Immature natural killer cell (primary cell): ENCODE data around the gene ELOVL3. TPM values are rescaled to one million over a fixed set of nuclear protein-coding genes. Genes with fewer than 3 reads are reported as not detected.
"Not testable (repeated sequence)": the region's sequence is repeated elsewhere in the genome, so short reads cannot be mapped to it uniquely, and the experiment has no call there.

Experiments used
- DNase-seq, 3 donors: peaks; one replicate each; pipeline ENCODE4 v3.0.0; 2022; ENCODE audit warnings: mixed read lengths in 1 of 3
- H3K27ac Mint-ChIP-seq, 6 donors: one replicate each; pipeline ENCODE4 v1.8.0; 2020; ENCODE audit warnings: mixed read lengths in 6 of 6, mild to moderate bottlenecking in 5 of 6, inconsistent platforms in 4 of 6, moderate library complexity in 3 of 6
- H3K27me3 Mint-ChIP-seq, 3 donors: one replicate each; pipeline ENCODE4 v1.8.0; 2020 to 2021; ENCODE audit warnings: low read depth in 3 of 3, mild to moderate bottlenecking in 3 of 3, mixed read lengths in 3 of 3, moderate library complexity in 3 of 3, inconsistent platforms in 1 of 3
- H3K36me3 Mint-ChIP-seq, 3 donors: one replicate each; pipeline ENCODE4 v1.8.0; 2020; ENCODE audit warnings: mixed read lengths in 3 of 3, inconsistent platforms in 2 of 3, mild to moderate bottlenecking in 2 of 3
- H3K4me1 Mint-ChIP-seq, 2 donors: one replicate each; pipeline ENCODE4 v1.8.0; 2020; ENCODE audit warnings: inconsistent platforms in 2 of 2, mild to moderate bottlenecking in 2 of 2, mixed read lengths in 2 of 2, moderate library complexity in 1 of 2
- H3K4me3 Mint-ChIP-seq, 5 donors: one replicate each; pipeline ENCODE4 v1.8.0; 2020; ENCODE audit warnings: mild to moderate bottlenecking in 5 of 5, mixed read lengths in 5 of 5, inconsistent platforms in 3 of 5, moderate library complexity in 3 of 5
- H3K9me3 Mint-ChIP-seq, 6 donors: one replicate each; pipeline ENCODE4 v1.8.0; 2020; ENCODE audit warnings: mild to moderate bottlenecking in 6 of 6, mixed read lengths in 6 of 6, inconsistent platforms in 4 of 6, moderate library complexity in 3 of 6
- polyA plus RNA-seq, 3 donors: library from polyadenylated mRNA; unstranded; fragments of 300-500 nt; fragmentation: Illumina TruSeq; gene quantifications; one replicate each; pipeline ENCODE4 v1.2.3, GENCODE V29; 2021

Gene ELOVL3
- polyA plus RNA-seq, 3 donors from 2014 or later = not detected

DNA sequence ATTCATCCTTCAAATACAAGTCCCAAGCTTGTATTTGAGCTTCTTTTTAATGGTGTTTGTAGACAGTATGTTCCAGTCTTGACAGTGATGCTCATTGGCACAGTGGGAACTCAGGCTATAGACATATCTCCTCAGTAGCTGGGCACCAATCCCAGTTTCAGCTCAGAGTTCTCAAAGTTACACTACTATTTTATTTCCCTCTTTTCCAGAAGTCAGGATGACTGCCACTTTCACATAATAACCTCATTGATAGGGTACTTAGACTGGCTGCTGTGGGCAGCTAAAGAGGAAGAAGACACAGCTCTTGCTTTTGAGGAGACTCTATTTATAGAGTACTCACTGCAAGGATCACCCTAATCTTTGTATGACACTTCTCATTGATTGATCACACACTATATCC, 21.6 kb downstream of the ELOVL3 start:
- peaks cover 3 to 10% (median 5%) of the 10 kb centered on the region in 3 donors for H3K27me3 Mint-ChIP-seq
- no peaks in the 10 kb centered on the region for H3K36me3 Mint-ChIP-seq
- DNase-seq = no peak
- H3K4me1 Mint-ChIP-seq = peaks cover 46 to 57% of the 10 kb centered on the region in 2 donors
- H3K9me3 Mint-ChIP-seq = no peaks in the 10 kb centered on the region
- peak overlapping the region in 5 of 6 donors; percentile 2 to 95 (median 57) for H3K27ac Mint-ChIP-seq
- peak overlapping the region in 4 of 5 donors; percentile 61 to 99 (median 97) for H3K4me3 Mint-ChIP-seq

DNA sequence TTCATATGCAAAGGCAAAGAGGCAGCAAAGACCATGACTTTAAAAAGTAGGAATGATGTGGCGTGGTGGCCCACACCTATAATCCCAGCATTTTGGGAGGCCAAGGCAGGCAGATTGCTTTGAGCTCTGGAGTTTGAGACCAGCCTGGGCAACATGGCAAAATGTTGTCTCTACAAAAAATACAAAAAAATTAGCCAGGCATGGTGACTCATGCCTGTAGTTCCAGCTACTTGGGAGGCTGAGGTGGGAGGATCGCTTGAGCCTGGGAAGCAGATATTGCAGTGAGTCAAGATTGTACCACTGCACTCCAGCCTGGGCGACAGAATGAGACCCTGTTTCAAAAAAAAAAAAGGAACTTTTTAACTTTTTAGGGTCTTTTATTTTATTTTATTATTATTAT, 26.4 kb downstream of the ELOVL3 start:
- H3K27me3 Mint-ChIP-seq = not testable (repeated sequence)

DNA sequence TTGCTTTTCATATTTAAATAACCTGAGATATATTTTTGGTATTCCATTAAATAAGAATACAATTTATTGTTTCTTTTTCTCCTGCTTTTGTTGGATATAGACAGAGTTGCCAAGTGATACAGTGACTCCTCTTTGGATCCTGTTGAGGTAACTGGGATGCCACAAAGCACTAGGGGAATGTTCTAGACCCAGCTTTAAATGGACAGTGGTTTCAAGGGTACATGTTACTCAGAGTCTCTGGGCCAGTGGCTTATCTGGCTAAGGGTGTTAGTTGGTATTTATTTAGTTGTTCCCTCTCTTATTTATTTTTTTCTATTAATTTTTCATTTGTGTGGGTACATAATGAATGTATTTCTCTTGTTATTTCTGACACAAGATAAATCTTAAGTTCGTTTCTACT, 28.3 kb downstream of the ELOVL3 start:
- Mint-ChIP-seq H3K27me3 (no peaks in the 10 kb centered on the region), H3K27ac (no peak overlapping the region), H3K9me3 (no peaks in the 10 kb centered on the region), H3K36me3 (peaks cover 0 to 2% (median 0%) of the 10 kb centered on the region in 3 donors), H3K4me3 (no peak overlapping the region), H3K4me1 (peaks cover 10 to 39% of the 10 kb centered on the region in 2 donors)
- DNase-seq = no peak

More for the DNA sequence above, 26.4 kb downstream of the ELOVL3 start:
- not testable (repeated sequence) for H3K27ac Mint-ChIP-seq, DNase-seq, H3K36me3 Mint-ChIP-seq, H3K4me3 Mint-ChIP-seq, H3K9me3 Mint-ChIP-seq
- H3K4me1 Mint-ChIP-seq = peaks cover 20 to 51% of the 10 kb centered on the region in 2 donors

DNA sequence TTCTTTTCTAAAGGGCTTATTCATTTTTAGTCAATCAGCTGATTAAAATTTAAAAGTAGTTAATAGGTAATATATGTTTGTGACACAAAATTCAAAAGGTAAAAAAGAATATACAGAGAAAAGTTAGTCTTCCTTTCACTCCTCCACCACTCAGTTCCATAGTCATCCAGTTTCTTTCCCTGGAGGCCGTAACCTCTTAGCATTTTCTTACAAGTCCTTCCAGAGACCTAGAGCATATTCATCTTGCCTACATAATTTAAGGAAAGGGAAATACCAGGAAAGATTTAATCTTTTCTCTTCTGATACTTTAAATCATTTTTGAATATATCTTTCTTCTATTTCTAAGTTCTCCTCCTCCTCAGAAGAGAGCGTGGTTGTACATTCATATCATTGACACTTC, 29.3 kb downstream of the ELOVL3 start:
- H3K27ac Mint-ChIP-seq = no peak overlapping the region
- no peaks in the 10 kb centered on the region for H3K9me3 Mint-ChIP-seq
- H3K4me3 Mint-ChIP-seq = no peak overlapping the region
- H3K36me3 Mint-ChIP-seq = peaks cover 0 to 8% (median 3%) of the 10 kb centered on the region in 3 donors
- no peaks in the 10 kb centered on the region for H3K27me3 Mint-ChIP-seq
- no peak for DNase-seq
- H3K4me1 Mint-ChIP-seq = peaks cover 10 to 46% of the 10 kb centered on the region in 2 donors

DNA sequence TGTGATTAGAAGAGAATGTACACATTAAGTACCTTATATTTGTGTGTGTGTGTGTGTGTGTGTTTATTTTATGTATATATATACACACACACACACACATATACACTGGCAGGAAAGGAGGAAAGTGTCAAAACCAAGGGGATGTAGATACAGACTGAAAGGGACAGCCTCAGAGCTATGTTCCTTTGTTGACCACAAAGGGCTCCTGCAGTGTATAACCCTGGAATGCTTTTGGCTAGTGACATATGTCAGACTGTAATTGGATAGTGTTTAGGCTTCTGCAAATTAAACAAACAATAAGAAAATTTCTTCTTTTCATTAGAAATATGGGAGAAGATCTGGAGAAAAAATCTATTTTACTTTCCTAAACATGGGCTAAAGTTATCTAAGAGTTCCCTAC, 35.1 kb downstream of the ELOVL3 start:
- no peak overlapping the region for H3K4me3 Mint-ChIP-seq
- peaks cover 0 to 2% (median 0%) of the 10 kb centered on the region in 3 donors for H3K27me3 Mint-ChIP-seq
- H3K4me1 Mint-ChIP-seq = peaks cover 23 to 64% of the 10 kb centered on the region in 2 donors
- H3K27ac Mint-ChIP-seq = no peak overlapping the region
- no peak for DNase-seq
- peaks cover 7 to 28% (median 16%) of the 10 kb centered on the region in 3 donors for H3K36me3 Mint-ChIP-seq
- no peaks in the 10 kb centered on the region for H3K9me3 Mint-ChIP-seq

DNA sequence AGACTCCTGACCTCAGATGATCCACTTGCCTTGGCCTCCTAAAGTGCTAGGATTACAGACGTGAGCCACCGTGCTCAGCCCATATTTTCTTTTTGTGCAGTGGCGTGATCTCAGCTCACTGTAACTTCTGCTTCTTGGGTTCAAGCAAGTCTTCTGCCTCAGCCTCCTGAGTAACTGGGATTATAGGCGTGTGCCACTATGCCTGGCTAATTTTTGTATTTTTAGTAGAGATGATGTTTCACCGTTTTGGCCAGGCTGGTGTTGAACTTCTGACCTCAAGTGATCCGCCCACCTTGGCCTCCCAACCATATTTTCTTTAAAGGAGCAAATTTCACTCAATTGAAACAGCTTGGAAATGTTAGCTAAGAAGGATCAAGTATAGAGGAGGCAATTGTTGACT, 35.7 kb downstream of the ELOVL3 start:
- H3K27me3 Mint-ChIP-seq = peaks cover 0 to 2% (median 0%) of the 10 kb centered on the region in 3 donors
- peaks cover 22 to 67% of the 10 kb centered on the region in 2 donors for H3K4me1 Mint-ChIP-seq
- no peaks in the 10 kb centered on the region for H3K9me3 Mint-ChIP-seq
- DNase-seq = no peak
- H3K4me3 Mint-ChIP-seq = no peak overlapping the region
- H3K27ac Mint-ChIP-seq = peak overlapping the region in 1 of 6 donors; percentile 40
- H3K36me3 Mint-ChIP-seq = peaks cover 7 to 28% (median 16%) of the 10 kb centered on the region in 3 donors

DNA sequence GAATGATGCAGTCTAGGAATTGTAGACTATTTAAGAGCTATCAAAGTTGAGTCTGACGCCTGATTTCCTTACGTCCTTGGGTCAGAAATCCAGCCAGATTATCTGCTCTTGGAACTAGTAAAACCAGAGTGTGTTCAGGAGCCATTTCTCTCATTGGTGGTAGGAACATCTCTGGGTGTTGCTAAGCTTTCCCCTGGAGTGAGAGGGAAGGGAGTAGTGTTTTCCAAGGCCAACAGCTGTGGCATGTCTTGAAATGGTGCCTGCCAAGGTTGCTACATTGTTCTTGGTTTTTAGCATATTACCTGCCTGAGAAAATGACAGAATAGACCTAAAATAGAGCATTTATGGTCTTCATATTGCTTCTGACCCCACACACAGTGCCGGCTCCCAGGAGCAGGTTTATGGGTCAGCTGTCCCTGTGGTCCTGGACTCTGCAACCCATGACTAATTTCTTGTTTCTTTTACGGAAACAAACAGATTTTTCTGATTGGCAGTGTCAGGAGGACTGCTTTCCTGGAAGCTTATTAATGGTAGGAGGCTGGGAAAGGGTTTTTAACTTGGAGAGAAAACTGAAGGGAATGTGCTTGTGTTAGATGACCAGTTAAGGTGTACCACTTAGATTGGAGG, 36.8 kb downstream of the ELOVL3 start:
- H3K4me3 Mint-ChIP-seq = no peak overlapping the region
- peaks cover 29 to 77% of the 10 kb centered on the region in 2 donors for H3K4me1 Mint-ChIP-seq
- H3K27me3 Mint-ChIP-seq = peaks cover 0 to 2% (median 0%) of the 10 kb centered on the region in 3 donors
- no peaks in the 10 kb centered on the region for H3K9me3 Mint-ChIP-seq
- peaks cover 7 to 28% (median 16%) of the 10 kb centered on the region in 3 donors for H3K36me3 Mint-ChIP-seq
- no peak overlapping the region for H3K27ac Mint-ChIP-seq
- no peak for DNase-seq

DNA sequence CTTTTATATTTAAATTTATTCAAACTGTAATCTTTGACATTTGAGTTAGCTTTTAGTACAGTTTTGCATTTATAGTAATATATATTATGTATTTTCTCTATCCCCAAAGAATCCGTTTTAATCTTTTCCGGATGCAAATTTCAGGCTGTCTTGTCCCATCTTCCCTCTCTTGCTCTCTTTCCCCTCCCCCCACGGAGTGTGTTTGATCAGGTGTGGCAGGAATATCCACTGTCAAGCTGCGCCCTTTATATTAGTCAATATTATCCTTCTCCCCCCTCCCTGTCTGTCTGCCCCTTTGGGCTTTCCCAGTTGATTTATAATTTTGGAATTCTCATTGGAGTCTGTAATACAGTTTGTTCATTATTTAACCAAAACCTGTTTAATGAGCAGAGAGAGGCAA, 38.3 kb downstream of the ELOVL3 start:
- Mint-ChIP-seq H3K4me1 (peaks cover 44 to 85% of the 10 kb centered on the region in 2 donors), H3K4me3 (no peak overlapping the region), H3K27me3 (peaks cover 0 to 5% (median 0%) of the 10 kb centered on the region in 3 donors), H3K27ac (no peak overlapping the region), H3K36me3 (peaks cover 7 to 27% (median 16%) of the 10 kb centered on the region in 3 donors), H3K9me3 (no peaks in the 10 kb centered on the region)
- no peak for DNase-seq

DNA sequence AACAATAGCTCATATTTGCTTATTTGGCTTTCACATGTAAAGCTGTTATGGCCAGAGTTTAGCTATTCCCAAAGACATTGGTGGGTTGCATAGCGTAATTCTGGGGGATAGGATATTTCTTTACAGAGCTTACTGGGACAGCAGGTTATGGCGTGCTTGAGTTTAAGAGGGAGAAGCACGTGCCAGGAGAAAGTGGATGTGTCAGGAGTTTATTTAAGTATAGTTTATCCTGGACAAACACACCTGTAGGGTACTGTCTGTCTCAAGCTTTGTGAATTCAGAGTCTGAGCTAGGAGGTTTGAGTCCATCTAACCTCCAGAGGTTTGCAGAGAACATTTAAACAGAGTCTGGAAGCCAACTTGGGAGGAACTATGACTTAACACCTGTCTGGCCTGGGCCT, 40.6 kb downstream of the ELOVL3 start:
- H3K4me1 Mint-ChIP-seq = peaks cover 46 to 75% of the 10 kb centered on the region in 2 donors
- peaks cover 0 to 12% (median 4%) of the 10 kb centered on the region in 3 donors for H3K36me3 Mint-ChIP-seq
- H3K27ac Mint-ChIP-seq = peak overlapping the region in 2 of 6 donors; percentile 38 to 76
- DNase-seq = no peak
- no peak overlapping the region for H3K4me3 Mint-ChIP-seq
- H3K9me3 Mint-ChIP-seq = no peaks in the 10 kb centered on the region
- peaks cover 0 to 5% (median 0%) of the 10 kb centered on the region in 3 donors for H3K27me3 Mint-ChIP-seq

DNA sequence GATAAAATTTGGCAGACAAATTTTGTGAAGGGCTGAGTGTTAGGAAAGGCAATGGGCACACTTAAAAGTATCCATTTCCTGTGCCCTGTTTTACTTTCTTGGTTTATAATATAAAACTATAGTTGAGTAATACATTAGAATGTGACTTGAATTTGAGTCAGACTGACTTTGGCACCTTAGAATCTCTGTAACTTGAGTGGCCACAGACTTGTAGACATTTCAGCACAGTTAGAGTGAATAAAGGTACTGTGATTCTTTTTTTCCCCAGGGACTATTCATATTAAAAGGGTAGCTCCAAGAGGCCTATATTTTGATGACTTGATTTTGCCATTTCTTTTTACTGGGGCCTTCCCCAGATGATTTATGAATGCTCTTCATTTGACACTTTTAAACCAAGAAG, 41.6 kb downstream of the ELOVL3 start:
- no peak overlapping the region for H3K4me3 Mint-ChIP-seq
- peaks cover 0 to 5% (median 0%) of the 10 kb centered on the region in 3 donors for H3K27me3 Mint-ChIP-seq
- H3K9me3 Mint-ChIP-seq = no peaks in the 10 kb centered on the region
- peaks cover 0 to 7% (median 4%) of the 10 kb centered on the region in 3 donors for H3K36me3 Mint-ChIP-seq
- H3K27ac Mint-ChIP-seq = peak overlapping the region; percentile 19 to 76 (median 68)
- no peak for DNase-seq
- H3K4me1 Mint-ChIP-seq = peaks cover 53 to 79% of the 10 kb centered on the region in 2 donors

DNA sequence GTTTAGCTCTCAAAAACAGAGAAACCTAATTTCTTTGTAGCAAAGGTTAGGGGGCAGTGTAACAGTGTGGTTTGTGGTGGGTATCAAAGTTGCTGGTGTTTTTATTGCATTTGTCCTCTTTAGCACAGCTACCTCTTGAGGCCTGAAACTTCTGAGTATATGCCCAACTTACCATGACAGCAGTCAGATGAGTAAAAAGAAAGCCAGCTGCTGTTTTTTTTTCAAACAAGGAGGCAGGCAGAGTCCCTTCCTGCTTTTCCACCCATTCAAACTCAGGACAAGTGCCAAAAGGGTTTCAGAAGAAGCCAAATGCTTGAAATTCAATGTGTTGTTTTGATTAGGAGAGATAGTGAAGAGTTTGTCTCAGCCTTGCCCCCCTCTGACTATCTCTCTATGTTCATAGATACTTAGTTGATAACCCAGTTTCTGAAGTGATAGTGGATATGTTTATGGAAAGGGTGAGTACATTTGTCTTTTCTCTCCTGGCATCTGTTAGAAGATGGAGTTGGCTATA, 42.3 kb downstream of the ELOVL3 start:
- Mint-ChIP-seq H3K9me3 (no peaks in the 10 kb centered on the region), H3K27me3 (peaks cover 0 to 5% (median 0%) of the 10 kb centered on the region in 3 donors), H3K4me1 (peaks cover 55 to 77% of the 10 kb centered on the region in 2 donors), H3K36me3 (peaks cover 0 to 4% (median under 1%) of the 10 kb centered on the region in 3 donors), H3K4me3 (no peak overlapping the region), H3K27ac (peak overlapping the region; percentile 46 to 69 (median 54))
- no peak for DNase-seq

DNA sequence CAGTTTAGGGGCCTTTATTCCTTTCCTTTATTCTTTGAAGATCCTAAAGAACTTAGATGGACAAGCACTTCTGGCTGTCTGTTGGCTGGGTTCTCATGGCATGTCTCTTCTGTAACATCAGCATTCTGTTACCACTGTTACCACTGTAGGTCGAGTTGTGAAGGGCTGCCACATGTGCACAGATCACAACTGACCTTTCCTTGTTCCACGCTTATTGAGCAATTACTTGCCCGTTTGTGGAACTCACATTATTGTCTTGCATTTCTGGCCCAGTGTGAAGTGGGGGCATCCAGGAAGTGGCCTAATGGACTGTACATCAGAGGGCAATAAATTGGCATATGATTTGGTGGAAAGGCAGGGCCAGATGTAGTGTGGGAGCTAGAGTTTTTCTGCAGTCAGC, 42.9 kb downstream of the ELOVL3 start:
- Mint-ChIP-seq H3K36me3 (peaks cover 0 to 4% (median 0%) of the 10 kb centered on the region in 3 donors), H3K4me3 (no peak overlapping the region), H3K27ac (peak overlapping the region; percentile 1 to 55 (median 46)), H3K4me1 (peaks cover 54 to 77% of the 10 kb centered on the region in 2 donors), H3K27me3 (peaks cover 0 to 5% (median 0%) of the 10 kb centered on the region in 3 donors), H3K9me3 (no peaks in the 10 kb centered on the region)
- DNase-seq = no peak

DNA sequence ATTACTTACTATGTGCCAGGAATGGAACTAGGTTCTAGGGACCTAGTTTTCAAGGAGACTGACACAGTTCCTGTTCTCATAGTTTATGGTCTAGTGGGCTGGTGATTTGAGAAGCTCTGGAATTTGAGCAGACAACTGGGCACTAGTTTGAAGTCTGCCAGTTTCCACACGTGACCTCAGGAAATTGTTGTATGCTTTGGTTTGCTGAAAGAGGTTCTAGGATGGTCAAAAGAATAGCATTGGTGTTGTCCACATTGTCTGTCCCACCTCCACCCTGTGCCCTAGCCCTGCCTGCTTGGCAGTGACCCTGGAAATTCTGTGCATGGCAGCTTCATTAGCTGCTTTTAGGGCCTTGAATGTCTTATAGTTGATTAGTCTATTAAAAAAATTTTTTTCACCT, 48.0 kb downstream of the ELOVL3 start:
- Mint-ChIP-seq H3K9me3 (no peaks in the 10 kb centered on the region), H3K27me3 (peaks cover 0 to 2% (median 0%) of the 10 kb centered on the region in 3 donors), H3K27ac (peak overlapping the region in 1 of 6 donors; percentile 24), H3K4me1 (peaks cover 27 to 39% of the 10 kb centered on the region in 2 donors), H3K36me3 (peaks cover 0 to 4% (median 0%) of the 10 kb centered on the region in 3 donors), H3K4me3 (no peak overlapping the region)
- DNase-seq = no peak

DNA sequence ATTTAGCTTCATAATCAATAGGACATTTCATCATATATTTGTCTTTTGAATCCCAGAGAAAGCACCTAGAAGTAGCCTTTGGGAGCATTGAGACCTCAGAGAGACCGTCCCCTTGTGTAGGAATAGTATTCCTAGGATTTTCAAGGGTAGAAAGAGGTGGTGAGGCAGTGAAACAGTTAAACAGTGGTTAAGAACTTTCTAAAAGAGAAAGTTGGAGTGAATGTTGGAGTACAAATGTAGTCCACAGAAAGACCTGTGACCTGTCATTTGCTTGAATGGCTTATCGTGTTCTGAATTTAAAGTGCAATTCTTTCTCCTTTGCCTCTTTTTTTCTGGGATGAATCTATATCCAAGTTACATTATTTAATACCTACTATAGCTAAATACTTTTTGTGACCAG, 49.2 kb downstream of the ELOVL3 start:
- peaks cover 0 to 4% (median 0%) of the 10 kb centered on the region in 3 donors for H3K36me3 Mint-ChIP-seq
- no peak for DNase-seq
- no peaks in the 10 kb centered on the region for H3K9me3 Mint-ChIP-seq
- H3K27me3 Mint-ChIP-seq = no peaks in the 10 kb centered on the region
- H3K27ac Mint-ChIP-seq = no peak overlapping the region
- peaks cover 33 to 45% of the 10 kb centered on the region in 2 donors for H3K4me1 Mint-ChIP-seq
- H3K4me3 Mint-ChIP-seq = no peak overlapping the region
